H1 (cell line): ENCODE measurements around the gene PRSS16. TPM values are rescaled to one million over a fixed set of nuclear protein-coding genes. Genes with fewer than 3 reads are reported as not detected.

ENCODE experiments used
- ATF2 ChIP-seq: IDR thresholded peaks from 2 replicates; pipeline ENCODE4 v1.6.1; 2012; ENCODE audit warnings: low read length, inconsistent platforms
- CHD7 ChIP-seq: fragments of 300-600 bp; sonication (generic); IDR thresholded peaks from 2 replicates; pipeline ENCODE4 v1.7.1; 2012; ENCODE audit warnings: low read length, moderate library complexity, mild to moderate bottlenecking, inconsistent platforms; ENCODE audit not compliant: insufficient replicate concordance
- KDM5A ChIP-seq: fragments of 200-600 bp; IDR thresholded peaks from 2 replicates; pipeline ENCODE4 v1.7.1; 2012; ENCODE audit warnings: mild to moderate bottlenecking, low read length, inconsistent platforms, mixed read lengths
- PHF8 ChIP-seq: fragments of 200-600 bp; sonication (generic); conservative IDR thresholded peaks from 2 replicates; pipeline ENCODE4 v1.7.1; 2012; ENCODE audit warnings: low read depth, mild to moderate bottlenecking, inconsistent platforms, low read length, moderate library complexity
- POLR2AphosphoS5 ChIP-seq: IDR thresholded peaks from 2 replicates; pipeline ENCODE4 v1.6.1; 2011; ENCODE audit warnings: low read depth, low read length
- SIRT6 ChIP-seq: IDR thresholded peaks from one replicate; pipeline ENCODE4 v1.7.1; 2012; ENCODE audit warnings: low read length, inconsistent platforms
- USF2 ChIP-seq: IDR thresholded peaks from 2 replicates; pipeline ENCODE4 v1.6.1; 2011; ENCODE audit warnings: low read length, improper control_type of control experiment
- polyA plus RNA-seq, 7 experiments: library from polyadenylated mRNA; depleted of rRNA in 3 of 7; stranded (reverse) in 5 of 7; unstranded in 2 of 7; fragments of >200 nt in 5 of 7; fragments of 200-250 nt in 2 of 7; gene quantifications; 1 replicate in 5 of 7; 2 replicates in 1 of 7; 4 replicates in 1 of 7; pipeline versions ENCODE4 v1.2.1 to v1.2.3, GENCODE V29; 2011 to 2013; ENCODE audit warnings: missing spikeins in 2 of 7, mixed read lengths in 2 of 7
- total RNA-seq: library from RNA; stranded (reverse); fragmentation: NEBNext Ultra II Directional; extraction: Animal tissue kit (Norgen Biotek cat#: 25700); gene quantifications from 2 replicates; pipeline ENCODE4 v1.2.1, GENCODE V29; 2021

The PRSS16 gene
- total and polyA plus RNA-seq, 2 of the 8 experiments (the other 6 are each of a cell fraction or from before 2014, with no cell fraction given): 20.2 to 38.9 TPM

GRCh38 chr6:27205375-27206278 is 41.9 kb upstream of the PRSS16 start (continued):
- TF ChIP-seq CHD7: no peak
- no peak for TF ChIP-seq ATF2
- TF ChIP-seq SIRT6: no peak
- no peak for TF ChIP-seq KDM5A
- no peak for TF ChIP-seq PHF8
- TF ChIP-seq POLR2AphosphoS5: no peak
- TF ChIP-seq USF2: no peak
